Measurements from ENCODE around the gene INKA1. TPM values are rescaled to one million over a fixed set of nuclear protein-coding genes. Genes with fewer than 3 reads are reported as not detected.
"Not testable (repeated sequence)": the region's sequence is repeated elsewhere in the genome, so short reads cannot be mapped to it uniquely, and the experiment has no call there.

Gene INKA1
- total and polyA plus RNA-seq, 3 donors from 2014 or later: 4.0 to 6.3 (median 5.1) TPM

DNA sequence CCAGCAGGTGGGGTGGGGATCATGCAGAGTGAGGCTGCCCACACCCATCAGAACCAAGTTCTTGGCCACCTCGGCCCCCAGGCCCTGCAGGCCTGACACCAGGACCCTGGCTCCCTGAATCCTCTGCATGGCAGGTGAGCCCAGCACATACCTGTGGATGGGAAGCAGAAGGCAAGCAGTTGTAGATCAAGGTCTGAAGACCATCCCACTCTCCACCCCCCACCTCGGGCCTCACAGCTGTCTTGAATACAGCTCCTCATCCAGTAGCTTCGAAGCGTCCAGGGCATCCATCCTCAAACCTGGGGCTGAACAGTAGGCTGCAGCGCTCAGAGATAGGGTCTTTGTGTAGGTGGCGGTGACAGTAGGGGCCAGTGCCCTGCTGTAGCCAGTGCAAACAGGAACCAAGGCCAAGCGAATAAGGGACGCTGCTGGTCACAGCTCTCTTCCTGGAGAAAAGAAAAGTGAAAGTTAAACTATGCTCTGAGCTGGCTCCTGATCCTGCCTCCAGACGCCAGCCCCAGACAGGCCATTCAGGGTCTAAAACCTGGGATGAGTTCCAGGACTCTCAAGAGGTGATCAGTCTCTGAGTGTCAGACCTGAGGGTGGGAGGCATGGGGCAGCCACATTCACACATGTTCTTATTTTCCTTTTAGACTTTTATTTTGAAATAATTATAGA lies 10.6 kb downstream of the INKA1 start, which contains the start of gene UBA7:
UBA7 (minus strand) TSS at position 457 of the 678 bp plus-strand sequence; CDS start at position 291, 166 bp downstream.
- TF ChIP-seq POLR2A (IDR thresholded peaks at IDR 0.05): no peak
- TF ChIP-seq, protein P1, sequence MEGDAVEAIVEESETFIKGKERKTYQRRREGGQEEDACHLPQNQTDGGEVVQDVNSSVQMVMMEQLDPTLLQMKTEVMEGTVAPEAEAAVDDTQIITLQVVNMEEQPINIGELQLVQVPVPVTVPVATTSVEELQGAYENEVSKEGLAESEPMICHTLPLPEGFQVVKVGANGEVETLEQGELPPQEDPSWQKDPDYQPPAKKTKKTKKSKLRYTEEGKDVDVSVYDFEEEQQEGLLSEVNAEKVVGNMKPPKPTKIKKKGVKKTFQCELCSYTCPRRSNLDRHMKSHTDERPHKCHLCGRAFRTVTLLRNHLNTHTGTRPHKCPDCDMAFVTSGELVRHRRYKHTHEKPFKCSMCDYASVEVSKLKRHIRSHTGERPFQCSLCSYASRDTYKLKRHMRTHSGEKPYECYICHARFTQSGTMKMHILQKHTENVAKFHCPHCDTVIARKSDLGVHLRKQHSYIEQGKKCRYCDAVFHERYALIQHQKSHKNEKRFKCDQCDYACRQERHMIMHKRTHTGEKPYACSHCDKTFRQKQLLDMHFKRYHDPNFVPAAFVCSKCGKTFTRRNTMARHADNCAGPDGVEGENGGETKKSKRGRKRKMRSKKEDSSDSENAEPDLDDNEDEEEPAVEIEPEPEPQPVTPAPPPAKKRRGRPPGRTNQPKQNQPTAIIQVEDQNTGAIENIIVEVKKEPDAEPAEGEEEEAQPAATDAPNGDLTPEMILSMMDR (IDR thresholded peaks at IDR 0.05): no peak
- Histone ChIP-seq H3K4me1 (peaks cover 12% of the 10 kb centered on the region), H3K27ac (peak within 1 kb of the TSS; percentile 42 to 71), H3K36me3 (ENCODE audit: low read depth, missing control alignments) (no peaks in the 10 kb centered on the region), H3K4me3 (peak within 1 kb of the TSS; percentile 36 to 41), H3K27me3 (no peaks in the 10 kb centered on the region), H3K9me3 (no peaks in the 10 kb centered on the region)
- intact Hi-C loops (cut with DNase I; ENCODE audit: low total_unique reads): no loop called here
- 31 to 33% methylated on average over 5 to 9 of the region's 9 CpGs for WGBS, 2 donors
- DNase-seq: peak; percentile 46

DNA sequence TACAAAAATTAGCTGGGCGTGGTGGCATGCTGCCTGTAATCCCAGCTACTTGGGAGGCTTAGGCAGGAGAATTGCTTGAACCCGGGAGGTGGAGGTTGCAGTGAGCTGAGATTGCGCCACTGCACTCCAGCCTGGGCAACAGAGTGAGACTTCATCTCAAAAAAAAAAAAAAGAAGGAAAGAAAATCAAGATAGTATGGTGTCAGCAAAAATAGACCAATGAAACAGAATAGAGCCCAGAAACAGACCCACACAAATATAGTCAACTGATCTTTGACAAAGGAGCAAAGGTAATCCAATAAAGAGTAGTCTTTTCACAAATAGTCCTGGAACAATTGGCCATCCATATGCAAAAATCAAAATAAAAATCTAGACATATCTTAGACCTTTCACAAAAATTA lies 20.1 kb downstream of the INKA1 start:
- H3K4me1 ChIP-seq; H3K27me3 ChIP-seq; H3K36me3 ChIP-seq (ENCODE audit: low read depth, missing control alignments); H3K27ac ChIP-seq; H3K4me3 ChIP-seq; DNase-seq; intact Hi-C loops (cut with DNase I; ENCODE audit: low total_unique reads); H3K9me3 ChIP-seq: not testable (repeated sequence)
- WGBS, 2 donors: 61 to 95% methylated on average over 3 of the region's 3 CpGs

DNA sequence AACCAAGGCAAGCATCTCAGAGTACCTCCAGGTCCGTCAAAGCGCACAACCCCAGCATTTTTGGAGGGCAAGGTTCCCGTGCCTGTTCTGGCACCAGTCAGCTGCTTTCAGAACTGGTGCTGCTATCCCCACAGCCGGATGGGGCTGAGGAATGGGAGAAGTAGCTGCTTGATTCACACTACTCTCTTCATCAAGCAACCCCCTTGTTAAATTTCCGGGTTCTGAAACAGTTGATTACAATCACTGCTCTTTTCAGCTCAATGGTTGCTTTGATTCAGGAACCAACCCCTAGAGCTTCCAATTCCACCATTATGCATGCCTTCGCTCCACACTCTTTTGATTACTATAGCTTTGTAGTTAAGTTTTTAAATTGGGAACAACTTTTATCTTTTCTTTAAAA lies 23.0 kb downstream of the INKA1 start:
- TF ChIP-seq, protein P1 (IDR thresholded peaks at IDR 0.05): no peak
- intact Hi-C loops (cut with DNase I; ENCODE audit: low total_unique reads): no loop called here
- Histone ChIP-seq H3K27ac (no peak overlapping the region), H3K9me3 (no peaks in the 10 kb centered on the region), H3K27me3 (no peaks in the 10 kb centered on the region), H3K4me1 (no peaks in the 10 kb centered on the region), H3K36me3 (ENCODE audit: low read depth, missing control alignments) (no peaks in the 10 kb centered on the region), H3K4me3 (no peak overlapping the region)
- DNase-seq: no peak
- WGBS, 2 donors: 85 to 88% methylated on average over 6 of the region's 6 CpGs

DNA sequence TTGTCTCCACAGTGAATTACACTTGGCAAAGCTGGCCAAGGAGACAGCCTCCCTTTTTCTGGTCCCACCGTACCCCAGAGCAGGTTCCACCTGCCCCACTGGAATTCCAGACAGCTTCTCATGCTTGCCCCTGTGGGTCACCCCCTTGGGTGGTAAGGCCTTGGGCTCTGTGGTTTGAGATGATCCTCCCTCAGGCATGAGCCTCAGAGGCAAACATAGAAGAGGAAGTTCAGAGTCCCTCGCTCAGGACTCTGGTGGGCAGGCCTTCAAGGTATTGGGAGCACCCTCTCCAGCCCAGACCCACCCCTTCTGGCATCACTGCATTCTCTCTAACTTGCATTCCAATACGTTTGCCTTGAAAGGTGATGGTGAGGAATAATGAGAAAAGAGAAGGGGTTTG lies 28.3 kb downstream of the INKA1 start:
- no peaks in the 10 kb centered on the region for H3K36me3 ChIP-seq (ENCODE audit: low read depth, missing control alignments)
- intact Hi-C loops (cut with DNase I; ENCODE audit: low total_unique reads): no loop called here
- TF ChIP-seq, protein P1 (IDR thresholded peaks at IDR 0.05): no peak
- no peak for TF ChIP-seq POLR2A (IDR thresholded peaks at IDR 0.05)
- no peak for DNase-seq
- WGBS, 2 donors: 54 to 79% methylated on average over 3 of the region's 3 CpGs
- H3K9me3 ChIP-seq: no peaks in the 10 kb centered on the region
- H3K4me3 ChIP-seq: no peak overlapping the region
- no peak overlapping the region for H3K27ac ChIP-seq
- no peaks in the 10 kb centered on the region for H3K27me3 ChIP-seq
- H3K4me1 ChIP-seq: no peaks in the 10 kb centered on the region

DNA sequence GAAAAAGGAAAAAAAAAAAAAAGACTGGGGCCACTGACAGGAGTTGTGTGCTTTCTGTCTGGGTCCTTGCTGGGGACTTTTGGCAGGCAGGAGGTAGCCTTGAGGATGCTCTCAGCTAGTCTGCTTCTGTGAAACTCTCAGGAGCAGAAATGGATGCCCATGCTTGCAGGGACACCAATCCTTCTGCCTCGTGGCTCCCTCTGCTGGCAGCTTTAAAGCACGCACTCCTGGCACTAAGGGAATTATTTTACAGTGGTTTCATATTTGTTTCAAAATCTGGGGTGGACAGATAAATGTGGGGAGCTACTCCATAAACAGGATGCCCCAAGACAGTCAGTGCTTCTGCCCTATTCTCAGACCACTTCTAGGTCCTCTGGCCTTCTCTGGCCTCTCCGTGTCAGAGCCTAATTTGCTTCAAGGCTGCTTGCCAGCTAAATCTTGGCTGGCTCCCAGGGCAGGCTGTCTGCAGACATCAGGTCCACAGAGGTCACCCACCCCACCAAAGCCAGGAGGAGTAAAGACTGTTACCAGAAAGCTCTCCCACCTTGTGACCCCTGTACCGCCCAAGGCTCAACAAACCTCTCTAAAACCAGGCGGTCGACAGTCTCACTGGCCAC lies 36.2 kb downstream of the INKA1 start:
- peak overlapping the region in 1 of 2 donors; percentile 56 for H3K27ac ChIP-seq
- 25 to 38% methylated on average over 6 of the region's 6 CpGs for whole genome bisulfite sequencing, 2 donors
- intact Hi-C loops (cut with DNase I; ENCODE audit: low total_unique reads): loop anchor here (5.0 kb wide), 1 partner anchor 37 kb away; the partner anchor contains the start of gene INKA1

More for the DNA sequence above, 36.2 kb downstream of the INKA1 start:
- peak; percentile 85 for DNase-seq
- H3K27me3 ChIP-seq: no peaks in the 10 kb centered on the region
- no peaks in the 10 kb centered on the region for H3K9me3 ChIP-seq
- H3K36me3 ChIP-seq (ENCODE audit: low read depth, missing control alignments): no peaks in the 10 kb centered on the region
- H3K4me1 ChIP-seq: peaks cover 3% of the 10 kb centered on the region
- TF ChIP-seq POLR2A (IDR thresholded peaks at IDR 0.05): no peak
- TF ChIP-seq, protein P1 (IDR thresholded peaks at IDR 0.05): peak; percentile 87 to 93 (median 91)
- no peak overlapping the region for H3K4me3 ChIP-seq
